WI38 (cell line): ENCODE measurements around the gene CCDC88C.

Source experiments
- H3K4me3 ChIP-seq: 2 replicates; pipeline ENCODE4 v1.5.1; 2011; ENCODE audit warnings: low read depth, mild to moderate bottlenecking, control low read depth, low read length
- CTCF ChIP-seq: IDR thresholded peaks from 2 replicates; pipeline ENCODE4 v1.5.1; 2012; ENCODE audit warnings: low read depth, mild to moderate bottlenecking, control low read depth, low read length

Gene CCDC88C

GRCh38 chr14:91406451-91406850 is 11.2 kb downstream of the CCDC88C start:
- H3K4me3 ChIP-seq: no peak overlapping the region
- TF ChIP-seq CTCF: no peak

- no peak for TF ChIP-seq CTCF
- no peak overlapping the region for H3K4me3 ChIP-seq
These were observed 11.7 kb downstream of the CCDC88C start for GRCh38 chr14:91405724-91406435.

GRCh38 chr14:91405241-91405721 is 12.3 kb downstream of the CCDC88C start:
- no peak for TF ChIP-seq CTCF
- H3K4me3 ChIP-seq: no peak overlapping the region

GRCh38 chr14:91402771-91403600 is 14.6 kb downstream of the CCDC88C start:
- no peak overlapping the region for H3K4me3 ChIP-seq
- no peak for TF ChIP-seq CTCF

GRCh38 chr14:91402348-91402747 is 15.3 kb downstream of the CCDC88C start:
- H3K4me3 ChIP-seq: no peak overlapping the region
- no peak for TF ChIP-seq CTCF

GRCh38 chr14:91401751-91402150 is 15.9 kb downstream of the CCDC88C start:
- TF ChIP-seq CTCF: no peak
- no peak overlapping the region for H3K4me3 ChIP-seq

- no peak overlapping the region for H3K4me3 ChIP-seq
- no peak for TF ChIP-seq CTCF
These were observed 16.9 kb downstream of the CCDC88C start for GRCh38 chr14:91400696-91401095.
